Measurements from ENCODE around the gene PLCXD1. TPM values are rescaled to one million over a fixed set of nuclear protein-coding genes. Genes with fewer than 3 reads are reported as not detected.

PLCXD1 gene
- total and polyA plus RNA-seq, 2 experiments from 2014 or later, result 48.7 to 112 TPM

DNA sequence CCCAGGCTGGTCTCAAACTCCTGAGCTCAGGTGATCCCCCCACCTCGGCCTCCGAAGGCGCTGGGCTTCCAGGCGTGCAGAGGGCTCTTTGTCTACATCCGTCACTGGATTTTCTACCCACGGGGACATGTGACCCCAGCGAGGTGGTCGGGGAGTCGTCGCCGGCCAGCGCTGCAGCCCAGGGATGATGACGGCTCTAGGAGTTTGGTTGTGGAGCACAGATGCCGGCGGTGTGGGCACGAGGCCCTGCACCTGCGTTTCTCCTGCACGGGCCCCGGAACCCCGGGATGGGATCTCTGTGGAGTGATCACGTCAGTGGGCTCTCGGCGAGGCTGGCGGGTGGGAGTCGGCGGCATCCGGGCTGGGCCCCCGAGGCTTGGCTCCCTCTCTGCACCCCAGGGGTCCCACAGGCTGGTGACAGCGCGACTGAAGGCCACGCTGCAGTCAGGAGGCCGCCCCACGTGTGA, 46.5 kb downstream of the PLCXD1 start:
- no peak overlapping the region for H2AFZ ChIP-seq
- H3K4me2 ChIP-seq, result no peak overlapping the region
- no peaks in the 10 kb centered on the region; the same call in 1 of the 2 replicates for H3K4me1 ChIP-seq (ENCODE audit: insufficient read depth)
- Mint-ChIP-seq H3K9me3 (peaks cover 25% of the 10 kb centered on the region; the same call in 2 of the 3 replicates), H3K27ac (no peak overlapping the region), H3K27me3 (ENCODE audit: insufficient read depth, low read depth, poor library complexity) (peaks cover 41% of the 10 kb centered on the region), H3K36me3 (ENCODE audit: low read depth) (peaks cover 7% of the 10 kb centered on the region; the same call in 1 of the 3 replicates), H3K4me1 (peaks cover 6% of the 10 kb centered on the region; the same call in 2 of the 3 replicates), H3K4me3 (no peak overlapping the region)
- no peaks in the 10 kb centered on the region for H3K9me2 ChIP-seq (ENCODE audit: insufficient read depth)
- ATAC-seq (no peak), DNase-seq (ENCODE audit: low spot score) (no peak)
- no peak overlapping the region for H3K4me3 ChIP-seq
- H3F3A ChIP-seq (replicated peaks; ENCODE audit: low read depth), result peaks cover 15% of the 10 kb centered on the region; the same call in 1 of the 2 replicates
- 0 out of 2 replicates have a peak, but pooled peaks cover 2% of the 10 kb centered on the region for H3K27me3 ChIP-seq (ENCODE audit: insufficient read depth)
- H3K27ac ChIP-seq (ENCODE audit: low read depth), result no peak overlapping the region
- no peak for TF ChIP-seq POLR2AphosphoS5 (IDR thresholded peaks at IDR 0.05; ENCODE audit: low read depth)
- TF ChIP-seq ZNF331 (CRISPR knock-in tag; IDR thresholded peaks at IDR 0.05; ENCODE audit: low read depth), result no peak
- no peak for TF ChIP-seq ZNF114 (CRISPR knock-in tag; IDR thresholded peaks at IDR 0.05)
- TF ChIP-seq, protein P1, sequence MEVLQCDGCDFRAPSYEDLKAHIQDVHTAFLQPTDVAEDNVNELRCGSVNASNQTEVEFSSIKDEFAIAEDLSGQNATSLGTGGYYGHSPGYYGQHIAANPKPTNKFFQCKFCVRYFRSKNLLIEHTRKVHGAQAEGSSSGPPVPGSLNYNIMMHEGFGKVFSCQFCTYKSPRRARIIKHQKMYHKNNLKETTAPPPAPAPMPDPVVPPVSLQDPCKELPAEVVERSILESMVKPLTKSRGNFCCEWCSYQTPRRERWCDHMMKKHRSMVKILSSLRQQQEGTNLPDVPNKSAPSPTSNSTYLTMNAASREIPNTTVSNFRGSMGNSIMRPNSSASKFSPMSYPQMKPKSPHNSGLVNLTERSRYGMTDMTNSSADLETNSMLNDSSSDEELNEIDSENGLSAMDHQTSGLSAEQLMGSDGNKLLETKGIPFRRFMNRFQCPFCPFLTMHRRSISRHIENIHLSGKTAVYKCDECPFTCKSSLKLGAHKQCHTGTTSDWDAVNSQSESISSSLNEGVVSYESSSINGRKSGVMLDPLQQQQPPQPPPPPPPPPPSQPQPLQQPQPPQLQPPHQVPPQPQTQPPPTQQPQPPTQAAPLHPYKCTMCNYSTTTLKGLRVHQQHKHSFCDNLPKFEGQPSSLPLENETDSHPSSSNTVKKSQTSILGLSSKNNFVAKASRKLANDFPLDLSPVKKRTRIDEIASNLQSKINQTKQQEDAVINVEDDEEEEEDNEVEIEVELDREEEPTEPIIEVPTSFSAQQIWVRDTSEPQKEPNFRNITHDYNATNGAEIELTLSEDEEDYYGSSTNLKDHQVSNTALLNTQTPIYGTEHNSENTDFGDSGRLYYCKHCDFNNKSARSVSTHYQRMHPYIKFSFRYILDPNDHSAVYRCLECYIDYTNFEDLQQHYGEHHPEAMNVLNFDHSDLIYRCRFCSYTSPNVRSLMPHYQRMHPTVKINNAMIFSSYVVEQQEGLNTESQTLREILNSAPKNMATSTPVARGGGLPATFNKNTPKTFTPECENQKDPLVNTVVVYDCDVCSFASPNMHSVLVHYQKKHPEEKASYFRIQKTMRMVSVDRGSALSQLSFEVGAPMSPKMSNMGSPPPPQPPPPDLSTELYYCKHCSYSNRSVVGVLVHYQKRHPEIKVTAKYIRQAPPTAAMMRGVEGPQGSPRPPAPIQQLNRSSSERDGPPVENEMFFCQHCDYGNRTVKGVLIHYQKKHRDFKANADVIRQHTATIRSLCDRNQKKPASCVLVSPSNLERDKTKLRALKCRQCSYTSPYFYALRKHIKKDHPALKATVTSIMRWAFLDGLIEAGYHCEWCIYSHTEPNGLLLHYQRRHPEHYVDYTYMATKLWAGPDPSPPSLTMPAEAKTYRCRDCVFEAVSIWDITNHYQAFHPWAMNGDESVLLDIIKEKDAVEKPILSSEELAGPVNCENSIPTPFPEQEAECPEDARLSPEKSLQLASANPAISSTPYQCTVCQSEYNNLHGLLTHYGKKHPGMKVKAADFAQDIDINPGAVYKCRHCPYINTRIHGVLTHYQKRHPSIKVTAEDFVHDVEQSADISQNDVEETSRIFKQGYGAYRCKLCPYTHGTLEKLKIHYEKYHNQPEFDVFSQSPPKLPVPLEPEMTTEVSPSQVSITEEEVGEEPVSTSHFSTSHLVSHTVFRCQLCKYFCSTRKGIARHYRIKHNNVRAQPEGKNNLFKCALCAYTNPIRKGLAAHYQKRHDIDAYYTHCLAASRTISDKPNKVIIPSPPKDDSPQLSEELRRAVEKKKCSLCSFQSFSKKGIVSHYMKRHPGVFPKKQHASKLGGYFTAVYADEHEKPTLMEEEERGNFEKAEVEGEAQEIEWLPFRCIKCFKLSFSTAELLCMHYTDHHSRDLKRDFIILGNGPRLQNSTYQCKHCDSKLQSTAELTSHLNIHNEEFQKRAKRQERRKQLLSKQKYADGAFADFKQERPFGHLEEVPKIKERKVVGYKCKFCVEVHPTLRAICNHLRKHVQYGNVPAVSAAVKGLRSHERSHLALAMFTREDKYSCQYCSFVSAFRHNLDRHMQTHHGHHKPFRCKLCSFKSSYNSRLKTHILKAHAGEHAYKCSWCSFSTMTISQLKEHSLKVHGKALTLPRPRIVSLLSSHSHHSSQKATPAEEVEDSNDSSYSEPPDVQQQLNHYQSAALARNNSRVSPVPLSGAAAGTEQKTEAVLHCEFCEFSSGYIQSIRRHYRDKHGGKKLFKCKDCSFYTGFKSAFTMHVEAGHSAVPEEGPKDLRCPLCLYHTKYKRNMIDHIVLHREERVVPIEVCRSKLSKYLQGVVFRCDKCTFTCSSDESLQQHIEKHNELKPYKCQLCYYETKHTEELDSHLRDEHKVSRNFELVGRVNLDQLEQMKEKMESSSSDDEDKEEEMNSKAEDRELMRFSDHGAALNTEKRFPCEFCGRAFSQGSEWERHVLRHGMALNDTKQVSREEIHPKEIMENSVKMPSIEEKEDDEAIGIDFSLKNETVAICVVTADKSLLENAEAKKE (CRISPR knock-in tag; IDR thresholded peaks at IDR 0.05), result no peak
- no peak for TF ChIP-seq EZH2phosphoT487 (IDR thresholded peaks at IDR 0.05; ENCODE audit: unreplicated experiment)
- TF ChIP-seq, protein P2, sequence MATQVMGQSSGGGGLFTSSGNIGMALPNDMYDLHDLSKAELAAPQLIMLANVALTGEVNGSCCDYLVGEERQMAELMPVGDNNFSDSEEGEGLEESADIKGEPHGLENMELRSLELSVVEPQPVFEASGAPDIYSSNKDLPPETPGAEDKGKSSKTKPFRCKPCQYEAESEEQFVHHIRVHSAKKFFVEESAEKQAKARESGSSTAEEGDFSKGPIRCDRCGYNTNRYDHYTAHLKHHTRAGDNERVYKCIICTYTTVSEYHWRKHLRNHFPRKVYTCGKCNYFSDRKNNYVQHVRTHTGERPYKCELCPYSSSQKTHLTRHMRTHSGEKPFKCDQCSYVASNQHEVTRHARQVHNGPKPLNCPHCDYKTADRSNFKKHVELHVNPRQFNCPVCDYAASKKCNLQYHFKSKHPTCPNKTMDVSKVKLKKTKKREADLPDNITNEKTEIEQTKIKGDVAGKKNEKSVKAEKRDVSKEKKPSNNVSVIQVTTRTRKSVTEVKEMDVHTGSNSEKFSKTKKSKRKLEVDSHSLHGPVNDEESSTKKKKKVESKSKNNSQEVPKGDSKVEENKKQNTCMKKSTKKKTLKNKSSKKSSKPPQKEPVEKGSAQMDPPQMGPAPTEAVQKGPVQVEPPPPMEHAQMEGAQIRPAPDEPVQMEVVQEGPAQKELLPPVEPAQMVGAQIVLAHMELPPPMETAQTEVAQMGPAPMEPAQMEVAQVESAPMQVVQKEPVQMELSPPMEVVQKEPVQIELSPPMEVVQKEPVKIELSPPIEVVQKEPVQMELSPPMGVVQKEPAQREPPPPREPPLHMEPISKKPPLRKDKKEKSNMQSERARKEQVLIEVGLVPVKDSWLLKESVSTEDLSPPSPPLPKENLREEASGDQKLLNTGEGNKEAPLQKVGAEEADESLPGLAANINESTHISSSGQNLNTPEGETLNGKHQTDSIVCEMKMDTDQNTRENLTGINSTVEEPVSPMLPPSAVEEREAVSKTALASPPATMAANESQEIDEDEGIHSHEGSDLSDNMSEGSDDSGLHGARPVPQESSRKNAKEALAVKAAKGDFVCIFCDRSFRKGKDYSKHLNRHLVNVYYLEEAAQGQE (IDR thresholded peaks at IDR 0.05; ENCODE audit: unreplicated experiment), result no peak
- TF ChIP-seq, protein P3, sequence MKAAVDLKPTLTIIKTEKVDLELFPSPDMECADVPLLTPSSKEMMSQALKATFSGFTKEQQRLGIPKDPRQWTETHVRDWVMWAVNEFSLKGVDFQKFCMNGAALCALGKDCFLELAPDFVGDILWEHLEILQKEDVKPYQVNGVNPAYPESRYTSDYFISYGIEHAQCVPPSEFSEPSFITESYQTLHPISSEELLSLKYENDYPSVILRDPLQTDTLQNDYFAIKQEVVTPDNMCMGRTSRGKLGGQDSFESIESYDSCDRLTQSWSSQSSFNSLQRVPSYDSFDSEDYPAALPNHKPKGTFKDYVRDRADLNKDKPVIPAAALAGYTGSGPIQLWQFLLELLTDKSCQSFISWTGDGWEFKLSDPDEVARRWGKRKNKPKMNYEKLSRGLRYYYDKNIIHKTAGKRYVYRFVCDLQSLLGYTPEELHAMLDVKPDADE (IDR thresholded peaks at IDR 0.05), result no peak
- TF ChIP-seq CREB1 (CRISPR knock-in tag; IDR thresholded peaks at IDR 0.05; ENCODE audit: low read depth), result no peak
- H4K20me1 ChIP-seq (replicated peaks; ENCODE audit: insufficient read depth), result peaks cover 5% of the 10 kb centered on the region; the same call in 1 of the 2 replicates
- H3K36me3 ChIP-seq (ENCODE audit: insufficient read depth), result no peaks in the 10 kb centered on the region
- no peaks in the 10 kb centered on the region for H3K79me2 ChIP-seq (replicated peaks; ENCODE audit: insufficient read depth)
